Osteoblast (primary cell): ENCODE data around the gene CHN2. TPM values are rescaled to one million over a fixed set of nuclear protein-coding genes. Genes with fewer than 3 reads are reported as not detected.

Experiments used
- DNase-seq: peaks from one replicate; pipeline ENCODE4 v3.0.0; 2011; ENCODE audit warnings: low spot score, mixed read lengths; ENCODE audit not compliant: insufficient read length; ENCODE audit errors: missing footprints
- H2AFZ ChIP-seq: 2 replicates; pipeline ENCODE4 v1.6.0; 2011; ENCODE audit warnings: mild to moderate bottlenecking, low read length
- H3K27ac ChIP-seq: 2 replicates; pipeline ENCODE4 v1.5.1; 2011; ENCODE audit warnings: mild to moderate bottlenecking, low read depth, low read length, moderate library complexity
- H3K27me3 ChIP-seq: 2 replicates; pipeline ENCODE4 v1.6.0; 2012; ENCODE audit warnings: mild to moderate bottlenecking, control low read depth, inconsistent platforms, low read length, moderate library complexity; ENCODE audit not compliant: insufficient read depth
- H3K36me3 ChIP-seq: 2 replicates; pipeline ENCODE4 v1.5.1; 2011; ENCODE audit warnings: mild to moderate bottlenecking, low read length, control low read depth, moderate library complexity; ENCODE audit not compliant: insufficient read depth
- H3K4me1 ChIP-seq: 2 replicates; pipeline ENCODE4 v1.5.1; 2011; ENCODE audit warnings: mild to moderate bottlenecking, low read length, control low read depth, moderate library complexity; ENCODE audit not compliant: insufficient read depth
- H3K4me2 ChIP-seq: 2 replicates; pipeline ENCODE4 v1.6.0; 2011; ENCODE audit warnings: mild to moderate bottlenecking, low read length; ENCODE audit not compliant: insufficient read depth
- H3K4me3 ChIP-seq: fragments of 200-600 bp; sonication (generic); 3 replicates; pipeline ENCODE4 v1.5.1; 2012; ENCODE audit warnings: mild to moderate bottlenecking, low read length, inconsistent platforms; ENCODE audit not compliant: insufficient read depth
- H3K79me2 ChIP-seq: 2 replicates; pipeline ENCODE4 v1.6.0; 2012; ENCODE audit warnings: mild to moderate bottlenecking, low read length, control low read depth, inconsistent platforms; ENCODE audit not compliant: insufficient read depth
- H3K9me3 ChIP-seq: 2 replicates; pipeline ENCODE4 v1.5.1; 2011; ENCODE audit warnings: low read depth, low read length, control low read depth
- H4K20me1 ChIP-seq: 2 replicates; pipeline ENCODE4 v1.6.0; 2012; ENCODE audit warnings: mild to moderate bottlenecking, low read length, control low read depth; ENCODE audit not compliant: insufficient read depth
- total RNA-seq: library from RNA; depleted of rRNA; stranded (reverse); fragments of >200 nt; gene quantifications from 2 replicates; pipeline ENCODE4 v1.2.3, GENCODE V29; 2012
- TF ChIP-seq, protein P1 (sequence below): IDR thresholded peaks from 2 replicates; pipeline ENCODE4 v1.5.1; 2011; ENCODE audit warnings: mild to moderate bottlenecking, low read depth, low read length, moderate library complexity; ENCODE audit errors: extremely low read depth

Gene CHN2
- total RNA-seq, 1 donor, result under 0.01 TPM

DNA sequence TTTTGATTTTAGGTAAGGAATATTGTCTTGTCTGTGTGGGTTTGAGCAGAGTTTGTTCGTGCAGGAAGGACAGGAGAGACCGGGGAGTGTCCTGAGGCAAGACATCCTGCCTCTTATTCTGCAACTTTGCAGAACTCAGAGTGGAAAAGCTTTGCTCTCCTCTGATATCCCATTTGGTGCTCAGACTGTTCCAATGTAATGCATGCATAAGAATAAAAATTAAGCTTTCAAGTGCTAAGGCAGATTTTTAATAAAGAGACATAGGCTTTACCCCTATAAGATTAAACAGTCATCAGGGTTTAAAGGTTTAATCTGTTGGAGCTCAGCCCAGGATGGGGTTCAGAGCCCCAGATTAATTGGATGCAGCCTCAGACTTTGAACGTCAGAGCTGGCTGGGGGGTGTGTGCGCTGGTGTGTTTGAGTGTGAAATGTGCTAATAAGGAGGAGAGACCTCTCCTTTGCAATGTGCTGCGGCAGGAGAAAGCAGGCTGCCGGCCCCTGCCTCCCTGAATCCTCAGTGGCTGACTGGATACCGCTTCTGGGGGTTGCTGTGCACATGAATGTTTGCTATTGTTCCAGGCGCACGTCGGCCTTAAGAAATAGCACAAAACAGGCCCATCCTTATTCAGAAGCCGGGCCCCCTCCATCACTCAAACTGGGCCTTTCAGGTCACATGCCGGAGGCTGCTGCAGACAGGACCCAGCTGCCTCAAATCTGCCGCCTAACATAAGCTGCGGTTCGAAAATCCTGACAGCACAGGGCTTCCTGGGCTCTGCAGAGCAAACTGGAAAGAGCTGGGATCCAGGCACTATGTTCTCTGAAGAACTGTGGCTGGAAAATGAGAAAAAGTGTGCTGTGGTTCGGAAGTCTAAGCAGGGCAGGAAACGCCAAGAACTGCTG is 285.0 kb downstream of the CHN2 start:
- TF ChIP-seq, protein P1, sequence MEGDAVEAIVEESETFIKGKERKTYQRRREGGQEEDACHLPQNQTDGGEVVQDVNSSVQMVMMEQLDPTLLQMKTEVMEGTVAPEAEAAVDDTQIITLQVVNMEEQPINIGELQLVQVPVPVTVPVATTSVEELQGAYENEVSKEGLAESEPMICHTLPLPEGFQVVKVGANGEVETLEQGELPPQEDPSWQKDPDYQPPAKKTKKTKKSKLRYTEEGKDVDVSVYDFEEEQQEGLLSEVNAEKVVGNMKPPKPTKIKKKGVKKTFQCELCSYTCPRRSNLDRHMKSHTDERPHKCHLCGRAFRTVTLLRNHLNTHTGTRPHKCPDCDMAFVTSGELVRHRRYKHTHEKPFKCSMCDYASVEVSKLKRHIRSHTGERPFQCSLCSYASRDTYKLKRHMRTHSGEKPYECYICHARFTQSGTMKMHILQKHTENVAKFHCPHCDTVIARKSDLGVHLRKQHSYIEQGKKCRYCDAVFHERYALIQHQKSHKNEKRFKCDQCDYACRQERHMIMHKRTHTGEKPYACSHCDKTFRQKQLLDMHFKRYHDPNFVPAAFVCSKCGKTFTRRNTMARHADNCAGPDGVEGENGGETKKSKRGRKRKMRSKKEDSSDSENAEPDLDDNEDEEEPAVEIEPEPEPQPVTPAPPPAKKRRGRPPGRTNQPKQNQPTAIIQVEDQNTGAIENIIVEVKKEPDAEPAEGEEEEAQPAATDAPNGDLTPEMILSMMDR, result no peak

GRCh38 chr7:29480451-29480850 is 285.9 kb downstream of the CHN2 start:
- Histone ChIP-seq H3K27ac (no peak overlapping the region), H3K36me3 (no peaks in the 10 kb centered on the region), H2AFZ (no peak overlapping the region), H3K9me3 (no peaks in the 10 kb centered on the region), H3K4me1 (no peaks in the 10 kb centered on the region), H3K79me2 (no peaks in the 10 kb centered on the region), H3K27me3 (no peaks in the 10 kb centered on the region), H3K4me2 (no peak overlapping the region), H3K4me3 (no peak overlapping the region), H4K20me1 (no peaks in the 10 kb centered on the region)
- TF ChIP-seq, protein P1, result no peak
- DNase-seq, result no peak

More for the DNA sequence above, 285.0 kb downstream of the CHN2 start:
- Histone ChIP-seq H4K20me1 (no peaks in the 10 kb centered on the region), H3K4me3 (no peak overlapping the region), H3K9me3 (no peaks in the 10 kb centered on the region), H3K27me3 (no peaks in the 10 kb centered on the region), H3K36me3 (no peaks in the 10 kb centered on the region), H3K4me1 (no peaks in the 10 kb centered on the region), H3K79me2 (no peaks in the 10 kb centered on the region), H2AFZ (no peak overlapping the region), H3K4me2 (no peak overlapping the region), H3K27ac (no peak overlapping the region)
- no peak for DNase-seq

DNA sequence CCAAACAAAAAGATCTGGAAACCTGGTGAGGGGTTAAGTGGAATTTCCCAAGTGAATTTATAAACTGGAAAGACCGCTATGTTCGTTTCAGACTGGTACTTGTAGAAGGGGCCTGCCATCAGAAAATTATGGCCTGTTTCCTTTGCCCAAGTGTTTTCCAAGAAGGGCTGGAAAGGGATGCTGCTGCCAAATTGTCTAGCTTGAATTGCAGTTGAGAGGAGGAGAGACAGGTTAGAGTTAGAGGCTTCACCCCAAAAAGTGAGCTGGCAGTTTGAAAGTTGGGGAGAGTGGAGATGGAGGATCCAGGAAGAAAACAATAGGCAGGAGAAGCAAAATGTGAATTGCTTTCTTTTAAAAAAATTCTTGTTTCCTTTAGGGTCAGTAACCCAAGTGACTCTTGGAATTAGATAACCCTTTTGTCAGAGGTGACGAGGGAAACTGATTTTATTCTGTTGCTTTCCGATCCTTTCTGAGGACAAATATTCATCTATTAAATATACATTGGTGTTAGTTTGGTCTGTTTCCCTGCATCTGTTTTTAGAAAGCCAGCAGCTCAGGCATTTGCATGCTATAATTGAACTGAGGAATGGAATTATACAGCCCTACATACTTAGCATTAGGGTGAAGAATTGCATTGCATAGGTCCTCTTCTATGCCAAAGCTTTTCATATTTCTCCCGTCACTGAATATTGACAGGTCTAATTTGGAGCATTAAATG is 286.5 kb downstream of the CHN2 start:
- TF ChIP-seq, protein P1, result no peak

GRCh38 chr7:29482056-29482455 is 287.5 kb downstream of the CHN2 start:
- Histone ChIP-seq H3K4me3 (no peak overlapping the region), H3K4me2 (no peak overlapping the region)
- TF ChIP-seq, protein P1, result no peak

More for the DNA sequence above, 286.5 kb downstream of the CHN2 start:
- no peak for DNase-seq
- Histone ChIP-seq H3K79me2 (no peaks in the 10 kb centered on the region), H4K20me1 (no peaks in the 10 kb centered on the region), H3K9me3 (no peaks in the 10 kb centered on the region), H2AFZ (no peak overlapping the region), H3K27me3 (no peaks in the 10 kb centered on the region), H3K27ac (no peak overlapping the region), H3K4me3 (no peak overlapping the region), H3K36me3 (no peaks in the 10 kb centered on the region), H3K4me1 (no peaks in the 10 kb centered on the region), H3K4me2 (no peak overlapping the region)

More at GRCh38 chr7:29482056-29482455, 287.5 kb downstream of the CHN2 start:
- no peak overlapping the region for H2AFZ ChIP-seq
- no peaks in the 10 kb centered on the region for H3K79me2 ChIP-seq
- no peaks in the 10 kb centered on the region for H3K36me3 ChIP-seq
- no peaks in the 10 kb centered on the region for H3K4me1 ChIP-seq
- no peak overlapping the region for H3K27ac ChIP-seq
- no peaks in the 10 kb centered on the region for H3K27me3 ChIP-seq
- DNase-seq, result no peak
- no peaks in the 10 kb centered on the region for H4K20me1 ChIP-seq
- no peaks in the 10 kb centered on the region for H3K9me3 ChIP-seq
